HUES6 (cell line): ENCODE results near the gene GAL3ST3.
A peak's percentile ranks its signal among the peaks of the same experiment; 100 is the strongest.

Experiments used
- H3K27ac ChIP-seq: 2 replicates; pipeline ENCODE4 v1.7.0; 2013; ENCODE audit warnings: low read depth, mild to moderate bottlenecking, low read length, inconsistent platforms
- H3K27me3 ChIP-seq: 2 replicates; pipeline ENCODE4 v1.6.1; 2013; ENCODE audit warnings: low read length; ENCODE audit not compliant: control insufficient read depth, insufficient read depth
- H3K36me3 ChIP-seq: 2 replicates; pipeline ENCODE4 v1.6.1; 2013; ENCODE audit warnings: low read length; ENCODE audit not compliant: control insufficient read depth, insufficient read depth
- H3K4me1 ChIP-seq: 2 replicates; pipeline ENCODE4 v1.6.1; 2013; ENCODE audit warnings: low read length; ENCODE audit not compliant: control insufficient read depth, insufficient read depth
- H3K4me3 ChIP-seq: 2 replicates; pipeline ENCODE4 v1.5.1; 2013; ENCODE audit warnings: low read depth, low read length
- H3K9ac ChIP-seq: one replicate; pipeline ENCODE4 v1.6.1; 2013; ENCODE audit warnings: mild to moderate bottlenecking, low read length
- H3K9me3 ChIP-seq: 2 replicates; pipeline ENCODE4 v1.6.1; 2013; ENCODE audit warnings: low read depth, low read length; ENCODE audit not compliant: control insufficient read depth, insufficient read depth

The GAL3ST3 gene

DNA sequence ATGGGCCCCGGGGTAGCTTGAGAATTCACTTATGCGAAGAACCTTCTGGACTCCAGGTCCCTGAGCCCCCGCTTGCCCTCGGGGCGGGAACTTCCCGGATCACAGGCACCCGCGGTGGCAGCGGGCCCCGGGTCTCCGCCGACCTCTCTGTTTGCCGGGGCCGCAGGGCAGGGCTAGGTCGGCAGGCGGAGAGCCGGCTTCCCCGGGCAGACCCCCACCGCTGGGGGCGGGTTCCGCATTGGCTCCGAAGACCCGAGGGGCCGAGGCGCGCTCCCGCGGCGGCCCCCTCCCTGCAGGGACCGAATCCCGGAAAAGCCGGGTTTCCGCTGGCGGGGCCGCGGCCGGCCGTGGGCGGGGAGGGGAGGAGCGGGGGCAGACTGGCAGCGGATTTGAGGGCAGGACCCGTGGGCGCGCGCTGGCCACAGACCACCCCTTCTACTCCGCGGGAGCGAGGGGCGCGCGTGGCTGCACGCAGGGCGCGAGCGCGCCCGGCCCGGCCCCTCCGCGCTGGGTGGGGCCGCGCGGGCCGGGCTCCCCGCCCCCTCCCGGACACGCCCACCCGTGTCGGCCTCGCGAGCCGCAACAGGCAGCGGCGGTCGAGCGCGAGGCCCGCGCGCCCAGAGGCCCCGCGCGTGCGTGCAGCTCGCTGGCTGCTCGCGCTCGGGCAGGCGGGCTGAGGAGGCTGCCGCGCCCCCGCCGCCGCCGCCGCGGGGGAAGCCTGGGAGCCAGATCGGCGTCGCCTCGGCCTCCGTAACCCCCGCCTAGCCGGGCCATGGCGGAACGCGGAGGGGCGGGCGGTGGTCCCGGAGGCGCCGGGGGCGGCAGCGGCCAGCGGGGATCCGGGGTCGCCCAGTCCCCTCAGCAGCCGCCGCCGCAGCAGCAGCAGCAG lies 21.0 kb upstream of the GAL3ST3 start, which contains the start of gene PACS1:
Gene PACS1, plus strand, starts transcription at position 558 of the 889 bp plus-strand sequence. Its CDS starts 215 bp downstream, at position 773.
- H3K9ac ChIP-seq = peak within 1 kb of the TSS; percentile 77
- peak within 1 kb of the TSS; percentile 70; the same call in 1 of the 2 replicates for H3K27ac ChIP-seq
- no peaks in the 10 kb centered on the region for H3K9me3 ChIP-seq
- peaks cover 48% of the 10 kb centered on the region for H3K36me3 ChIP-seq
- H3K4me1 ChIP-seq = peaks cover 23% of the 10 kb centered on the region
- H3K4me3 ChIP-seq = peak within 1 kb of the TSS; percentile 78
- H3K27me3 ChIP-seq = no peaks in the 10 kb centered on the region

GRCh38 chr11:66068923-66069714 lies 20.2 kb upstream of the GAL3ST3 start:
- H3K36me3 ChIP-seq = peaks cover 55% of the 10 kb centered on the region

DNA sequence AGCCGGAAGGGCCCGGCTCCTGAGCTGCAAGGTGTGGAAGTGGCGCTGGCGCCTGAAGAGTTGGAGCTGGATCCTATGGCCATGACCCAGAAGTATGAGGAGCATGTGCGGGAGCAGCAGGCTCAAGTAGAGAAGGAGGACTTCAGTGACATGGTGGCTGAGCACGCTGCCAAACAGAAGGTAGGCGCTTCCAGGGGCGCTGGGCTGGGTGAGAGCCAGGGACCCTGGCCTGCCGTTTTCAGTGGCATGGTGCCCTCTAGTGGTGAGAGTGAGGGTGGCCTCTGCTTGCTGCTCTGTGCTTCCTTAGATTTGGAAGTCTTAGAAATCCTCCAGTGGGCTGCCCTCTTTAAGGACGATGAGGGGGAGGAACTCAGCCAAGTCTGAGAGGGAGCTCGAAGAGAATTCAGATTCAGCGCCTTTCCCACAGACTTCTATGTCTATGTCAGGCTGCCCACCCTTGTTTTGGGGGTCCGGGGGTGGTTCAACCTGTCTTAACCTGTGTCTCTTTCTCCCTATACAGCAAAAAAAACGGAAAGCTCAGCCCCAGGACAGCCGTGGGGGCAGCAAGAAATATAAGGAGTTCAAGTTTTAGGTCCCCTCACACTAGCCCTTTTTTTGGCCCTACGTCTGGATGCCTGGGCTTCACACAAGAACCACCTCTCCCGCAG lies 19.3 kb upstream of the GAL3ST3 start:
- H3K9ac ChIP-seq = no peak overlapping the region
- H3K4me3 ChIP-seq = no peak overlapping the region
- H3K36me3 ChIP-seq = peaks cover 60% of the 10 kb centered on the region
- no peaks in the 10 kb centered on the region for H3K9me3 ChIP-seq
- peaks cover 23% of the 10 kb centered on the region for H3K4me1 ChIP-seq
- no peak overlapping the region for H3K27ac ChIP-seq
- no peaks in the 10 kb centered on the region for H3K27me3 ChIP-seq

More at GRCh38 chr11:66068923-66069714, 20.2 kb upstream of the GAL3ST3 start:
- Histone ChIP-seq H3K9ac (peak overlapping the region; percentile 77), H3K27ac (peak overlapping the region; percentile 70; the same call in 1 of the 2 replicates), H3K4me3 (peak overlapping the region; percentile 78), H3K9me3 (no peaks in the 10 kb centered on the region), H3K4me1 (peaks cover 23% of the 10 kb centered on the region), H3K27me3 (no peaks in the 10 kb centered on the region)

DNA sequence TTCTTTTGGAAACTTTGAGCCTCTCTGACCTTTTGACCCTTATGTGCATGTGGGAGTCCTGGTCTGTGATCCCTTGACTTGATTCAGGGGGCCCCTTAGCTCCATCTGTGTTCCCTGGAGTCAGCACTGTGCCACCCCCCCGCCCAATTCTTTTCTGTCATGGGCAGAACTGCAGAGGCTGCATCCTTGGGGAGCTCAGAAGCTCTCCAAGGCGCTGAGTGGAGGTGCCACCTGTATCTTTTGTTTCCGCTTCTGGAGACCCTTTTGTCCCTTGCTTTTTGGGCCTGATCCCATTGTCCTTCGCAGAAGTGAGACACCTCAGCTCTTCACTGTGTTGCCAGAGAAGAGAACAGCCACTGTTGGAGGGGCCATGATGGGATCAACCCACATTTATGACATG lies 18.7 kb upstream of the GAL3ST3 start:
- peaks cover 23% of the 10 kb centered on the region for H3K4me1 ChIP-seq
- H3K9ac ChIP-seq = no peak overlapping the region
- H3K27me3 ChIP-seq = no peaks in the 10 kb centered on the region
- H3K27ac ChIP-seq = no peak overlapping the region
- H3K36me3 ChIP-seq = peaks cover 67% of the 10 kb centered on the region
- H3K4me3 ChIP-seq = no peak overlapping the region
- no peaks in the 10 kb centered on the region for H3K9me3 ChIP-seq

DNA sequence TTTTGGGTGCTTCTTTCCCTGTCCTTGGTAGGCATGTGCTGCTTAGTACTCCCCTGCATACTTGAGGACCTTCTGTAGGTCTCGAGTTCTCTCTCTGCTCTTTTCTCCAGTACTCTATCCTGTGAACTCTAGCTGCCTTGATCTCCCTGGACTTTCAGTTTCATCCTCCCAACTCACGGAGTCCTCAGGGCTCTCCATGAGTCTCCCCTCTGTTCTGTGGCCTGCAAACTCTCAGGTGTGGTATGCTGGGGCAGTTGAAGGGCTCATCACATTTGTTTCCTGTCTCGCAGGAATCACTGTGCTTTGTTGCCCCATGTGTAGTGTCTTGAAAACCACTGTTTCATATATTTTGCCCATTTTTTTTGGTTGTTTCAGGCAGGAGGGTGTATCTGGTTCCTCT lies 17.8 kb upstream of the GAL3ST3 start:
- Histone ChIP-seq H3K4me1 (peaks cover 22% of the 10 kb centered on the region), H3K27ac (no peak overlapping the region), H3K36me3 (peaks cover 75% of the 10 kb centered on the region)

DNA sequence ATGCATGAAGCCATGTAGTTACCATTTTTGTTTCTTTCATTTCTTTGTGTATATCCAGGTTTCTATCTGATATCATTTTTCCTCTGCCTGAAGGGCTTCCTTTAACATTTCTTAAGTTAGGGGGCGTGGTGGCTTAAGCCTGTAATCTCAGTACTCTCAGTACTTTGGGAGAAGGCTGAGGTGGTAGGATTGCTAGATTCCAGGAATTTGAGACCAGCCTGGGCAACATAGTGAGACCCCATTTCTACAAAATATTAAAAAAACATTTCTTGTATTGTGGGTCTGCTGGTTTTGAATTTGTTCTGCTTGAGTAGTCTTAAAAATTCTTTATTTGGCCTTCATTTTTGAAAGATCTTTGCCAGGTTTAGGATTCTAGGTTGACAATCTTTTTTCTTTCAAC lies 15.6 kb upstream of the GAL3ST3 start:
- Histone ChIP-seq H3K4me1 (peaks cover 13% of the 10 kb centered on the region), H3K9ac (no peak overlapping the region), H3K27ac (no peak overlapping the region), H3K27me3 (no peaks in the 10 kb centered on the region), H3K36me3 (peaks cover 96% of the 10 kb centered on the region), H3K4me3 (no peak overlapping the region), H3K9me3 (no peaks in the 10 kb centered on the region)

More for the DNA sequence above, 17.8 kb upstream of the GAL3ST3 start:
- no peak overlapping the region for H3K4me3 ChIP-seq
- H3K9ac ChIP-seq = no peak overlapping the region
- H3K9me3 ChIP-seq = no peaks in the 10 kb centered on the region
- no peaks in the 10 kb centered on the region for H3K27me3 ChIP-seq

DNA sequence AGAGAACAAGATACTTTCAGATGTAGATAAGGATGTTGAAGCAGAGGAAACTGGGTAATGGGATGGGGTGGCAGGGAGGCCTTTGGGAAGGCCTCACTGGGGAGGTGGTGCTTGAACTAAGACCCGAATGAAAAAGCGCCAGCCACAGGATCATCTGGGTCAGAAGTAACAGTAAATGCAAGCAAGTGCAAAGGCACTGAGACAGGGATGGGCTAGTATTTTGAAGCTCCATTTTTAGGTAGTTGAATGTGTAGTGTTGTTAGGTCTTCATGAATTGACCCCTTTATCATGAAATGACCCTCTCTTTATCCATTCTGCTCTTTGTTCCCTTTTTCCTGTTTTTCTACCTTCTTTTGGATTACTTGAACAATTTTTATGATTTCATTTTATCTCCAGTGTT lies 14.9 kb upstream of the GAL3ST3 start:
- no peaks in the 10 kb centered on the region for H3K27me3 ChIP-seq
- H3K36me3 ChIP-seq = peaks cover 98% of the 10 kb centered on the region
- no peak overlapping the region for H3K27ac ChIP-seq
- peaks cover 6% of the 10 kb centered on the region for H3K4me1 ChIP-seq
- no peak overlapping the region for H3K4me3 ChIP-seq
- no peak overlapping the region for H3K9ac ChIP-seq
- H3K9me3 ChIP-seq = no peaks in the 10 kb centered on the region

DNA sequence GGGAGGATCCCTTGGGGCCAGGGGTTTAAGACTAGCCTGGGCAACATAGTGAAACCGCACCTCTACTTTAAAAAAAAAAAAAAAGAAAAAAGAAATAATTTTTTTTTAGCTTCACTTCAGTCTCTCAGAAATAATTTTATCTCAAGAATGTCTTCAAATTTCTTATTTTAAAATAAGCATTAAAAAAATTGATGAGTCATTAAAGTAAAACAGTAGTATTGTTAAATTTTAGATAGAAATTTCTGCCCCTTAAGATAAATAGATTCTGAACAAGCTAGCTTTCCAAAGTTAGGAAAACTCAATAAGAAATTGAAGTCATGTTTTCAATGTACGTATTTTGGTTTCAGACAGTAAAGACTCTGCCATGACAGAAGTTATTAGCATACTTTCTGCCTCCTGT lies 13.4 kb upstream of the GAL3ST3 start:
- H3K4me3 ChIP-seq = no peak overlapping the region
- no peak overlapping the region for H3K9ac ChIP-seq
- H3K27me3 ChIP-seq = no peaks in the 10 kb centered on the region
- no peak overlapping the region for H3K27ac ChIP-seq
- H3K9me3 ChIP-seq = no peaks in the 10 kb centered on the region
- H3K36me3 ChIP-seq = peaks cover 96% of the 10 kb centered on the region
- H3K4me1 ChIP-seq = no peaks in the 10 kb centered on the region

DNA sequence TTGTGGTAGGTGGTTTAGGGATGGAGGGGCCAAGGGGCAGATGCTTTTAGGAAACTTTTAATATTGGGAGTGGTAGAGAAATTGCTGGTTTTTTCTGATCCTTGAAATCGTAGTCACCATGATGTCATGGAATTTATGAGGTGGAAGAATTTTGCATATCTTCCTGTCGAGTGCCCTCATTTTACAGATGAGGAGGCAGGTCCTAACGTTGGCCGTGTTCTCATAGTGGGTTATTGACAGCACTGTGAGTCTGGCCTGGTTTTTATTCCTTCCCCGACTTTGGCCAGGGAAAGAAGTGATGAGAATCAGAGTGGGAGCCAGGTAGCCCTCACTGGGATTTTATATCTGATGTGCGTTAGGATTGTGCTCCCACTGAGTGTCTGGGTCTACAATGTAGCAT lies 12.3 kb upstream of the GAL3ST3 start:
- H3K27me3 ChIP-seq = no peaks in the 10 kb centered on the region
- H3K36me3 ChIP-seq = peaks cover 96% of the 10 kb centered on the region
- no peaks in the 10 kb centered on the region for H3K9me3 ChIP-seq
- no peak overlapping the region for H3K9ac ChIP-seq
- H3K4me1 ChIP-seq = no peaks in the 10 kb centered on the region
- H3K4me3 ChIP-seq = no peak overlapping the region
- no peak overlapping the region for H3K27ac ChIP-seq

DNA sequence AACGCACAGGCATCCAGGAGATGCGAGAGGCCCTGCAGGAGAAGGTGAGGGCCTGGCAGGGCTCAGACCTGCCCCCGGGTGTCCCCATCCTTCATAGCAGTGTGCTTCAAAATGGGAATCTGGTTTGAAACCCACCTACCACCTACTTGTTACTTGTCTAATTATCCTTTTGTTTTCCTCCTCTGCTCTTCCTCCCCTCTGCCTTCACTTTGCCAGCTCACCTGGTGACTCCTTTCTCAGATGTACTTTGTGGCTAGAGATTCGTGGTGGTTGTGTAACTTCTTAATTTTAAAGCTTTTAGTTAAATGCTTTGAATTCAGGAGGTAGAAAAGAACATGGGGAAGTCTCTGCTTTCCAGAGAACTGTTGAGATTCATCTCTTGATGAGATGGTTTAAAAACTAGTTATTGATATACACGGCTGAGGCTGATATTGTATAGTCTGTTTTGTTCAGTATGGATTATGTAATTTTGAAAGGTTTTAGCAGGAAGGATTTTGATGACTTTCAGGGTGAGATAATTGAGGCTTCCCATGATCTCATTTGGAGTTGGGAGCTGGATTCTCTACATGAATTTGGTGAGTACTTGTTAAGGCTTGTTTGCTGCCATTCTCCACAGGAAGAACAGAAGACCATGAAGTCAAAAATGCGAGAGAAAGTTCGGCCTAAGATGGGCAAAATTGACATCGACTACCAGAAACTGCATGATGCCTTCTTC lies 11.2 kb upstream of the GAL3ST3 start:
- no peaks in the 10 kb centered on the region for H3K9me3 ChIP-seq
- H3K27ac ChIP-seq = no peak overlapping the region
- H3K9ac ChIP-seq = no peak overlapping the region
- H3K36me3 ChIP-seq = peaks cover 95% of the 10 kb centered on the region
- no peaks in the 10 kb centered on the region for H3K27me3 ChIP-seq
- H3K4me1 ChIP-seq = no peaks in the 10 kb centered on the region
- H3K4me3 ChIP-seq = no peak overlapping the region
